ENCODE data around the gene SLC2A8. TPM values are rescaled to one million over a fixed set of nuclear protein-coding genes. Genes with fewer than 3 reads are reported as not detected.

Gene SLC2A8
- total RNA-seq, 5 donors from 2014 or later (not counting 1 experiment from before 2014, with no cell fraction given), result 1.4 to 6.2 (median 2.6) TPM

DNA sequence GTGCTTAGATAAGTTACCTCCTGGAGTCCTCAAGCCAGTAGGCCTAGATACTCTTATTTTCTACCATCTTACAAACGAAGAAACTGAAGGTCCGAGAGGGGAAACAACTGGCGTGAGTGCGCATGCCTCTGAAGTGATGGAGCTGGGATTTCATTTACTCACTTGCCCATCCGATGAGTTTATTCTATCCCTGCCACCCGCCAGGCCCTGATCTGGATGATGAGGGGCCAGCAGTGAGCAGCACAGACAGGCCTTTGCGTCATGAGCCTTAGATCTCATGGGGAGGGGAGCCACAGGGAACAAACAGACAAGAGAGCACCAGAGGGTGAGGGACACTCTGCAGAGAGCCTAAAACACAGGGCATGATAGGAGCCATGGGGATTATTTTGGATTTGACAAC lies 34.1 kb upstream of the SLC2A8 start:
- Mint-ChIP-seq H3K27me3 (peaks cover 12 to 41% of the 10 kb centered on the region in 2 donors), H3K4me3 (no peak overlapping the region), H3K4me1 (peaks cover 0 to 7% (median 0%) of the 10 kb centered on the region in 3 donors), H3K27ac (no peak overlapping the region), H3K9me3 (no peaks in the 10 kb centered on the region), H3K36me3 (peaks cover 3% of the 10 kb centered on the region)
- DNase-seq, result no peak
- ChIA-PET POLR2A (no interaction called here), CTCF (no interaction called here)
- WGBS (ENCODE audit: insufficient coverage), result 94% methylated on average over 6 of the region's 7 CpGs
- Histone ChIP-seq H3K27me3 (replicated peaks in 1 of 2; ENCODE audit: control insufficient read depth in 2 of 2, extremely low read depth in 1 of 2, insufficient read depth in 2 of 2, low read length in 1 of 2) (peaks cover 0 to 9% of the 10 kb centered on the region in 2 experiments), H3K4me1 (ENCODE audit: control insufficient read depth in 1 of 2, extremely low read depth in 1 of 2, insufficient read depth in 2 of 2, low read length in 2 of 2) (peaks cover 0 to 8% of the 10 kb centered on the region in 2 experiments), H3K36me3 (ENCODE audit: control insufficient read depth in 2 of 2, extremely low read depth in 1 of 2, insufficient read depth in 1 of 2, low read length in 1 of 2) (no peaks in the 10 kb centered on the region), H3K27ac (ENCODE audit: low read length) (no peak overlapping the region), H3K9me3 (no peaks in the 10 kb centered on the region), H3K4me3 (ENCODE audit: control insufficient read depth in 1 of 2, extremely low read depth in 1 of 2, low read length in 1 of 2) (no peak overlapping the region)
- no peak for ATAC-seq (replicated peaks in 1 of 4)

DNA sequence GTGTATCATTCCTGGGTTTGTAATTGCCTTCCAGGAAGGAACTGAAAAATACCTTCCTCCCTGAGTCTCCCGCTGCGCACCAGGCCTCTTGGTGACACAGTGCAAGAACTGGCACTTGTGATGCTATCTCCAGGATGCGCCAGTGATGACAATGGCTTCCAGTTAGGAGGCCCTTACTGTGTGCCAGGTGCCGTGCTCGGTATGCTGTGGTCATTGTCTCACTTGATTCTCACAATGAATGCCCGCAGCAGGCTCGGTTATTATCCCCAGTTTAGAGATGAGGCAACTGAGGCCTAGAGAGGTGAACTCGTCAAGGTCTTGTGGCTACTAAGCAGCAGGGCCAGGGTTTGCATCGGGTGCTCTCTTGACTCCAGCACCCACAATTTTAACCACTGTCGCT lies 31.5 kb upstream of the SLC2A8 start:
- WGBS (ENCODE audit: insufficient coverage), result 92% methylated on average over 6 of the region's 10 CpGs
- Histone ChIP-seq H3K36me3 (ENCODE audit: control insufficient read depth in 2 of 2, extremely low read depth in 1 of 2, insufficient read depth in 1 of 2, low read length in 1 of 2) (no peaks in the 10 kb centered on the region), H3K9me3 (no peaks in the 10 kb centered on the region), H3K4me3 (ENCODE audit: control insufficient read depth in 1 of 2, extremely low read depth in 1 of 2, low read length in 1 of 2) (no peak overlapping the region), H3K27me3 (replicated peaks in 1 of 2; ENCODE audit: control insufficient read depth in 2 of 2, extremely low read depth in 1 of 2, insufficient read depth in 2 of 2, low read length in 1 of 2) (peaks cover 0 to 34% of the 10 kb centered on the region in 2 experiments), H3K27ac (ENCODE audit: low read length) (no peak overlapping the region), H3K4me1 (ENCODE audit: control insufficient read depth in 1 of 2, extremely low read depth in 1 of 2, insufficient read depth in 2 of 2, low read length in 2 of 2) (peaks cover 0 to 8% of the 10 kb centered on the region in 2 experiments)
- Mint-ChIP-seq H3K27ac (no peak overlapping the region), H3K36me3 (peaks cover 3% of the 10 kb centered on the region), H3K4me3 (no peak overlapping the region), H3K27me3 (peaks cover 32 to 53% of the 10 kb centered on the region in 2 donors), H3K9me3 (no peaks in the 10 kb centered on the region), H3K4me1 (peaks cover 0 to 7% (median 0%) of the 10 kb centered on the region in 3 donors)
- no peak for DNase-seq
- ATAC-seq (replicated peaks in 1 of 4), result no peak
- POLR2A ChIA-PET, result no interaction called here
- CTCF ChIA-PET, result interaction anchor here in 1 of 2 donors (0.8 to 1.1 kb wide), 2 partner anchors 9 to 13 kb away, joined by 3 read pairs; no protein-coding TSS in a partner anchor

DNA sequence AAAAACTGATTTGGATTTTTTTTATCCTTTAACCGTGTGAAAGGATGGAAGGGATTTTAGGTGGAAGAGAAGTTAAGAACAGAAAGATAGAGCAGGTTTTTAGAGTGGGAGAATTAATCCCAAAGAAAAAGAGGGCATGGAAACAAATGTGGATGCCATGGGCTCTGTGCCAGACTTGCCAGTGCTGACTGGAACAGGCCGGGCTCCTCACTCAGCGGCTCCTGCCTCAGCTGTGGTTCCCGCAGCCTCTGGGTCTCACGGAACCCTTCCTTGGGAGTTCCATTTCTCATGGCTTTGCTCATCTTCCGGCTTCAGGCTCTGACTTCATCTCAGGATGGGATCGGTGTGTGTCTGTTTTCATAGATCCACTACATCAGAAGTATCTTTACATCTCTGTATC lies 30.4 kb upstream of the SLC2A8 start:
- ATAC-seq (replicated peaks in 1 of 4), result no peak
- H3K4me1 Mint-ChIP-seq, result peaks cover 0 to 2% (median 0%) of the 10 kb centered on the region in 3 donors
- no peak overlapping the region for H3K4me3 Mint-ChIP-seq
- 93% methylated on average over 5 of the region's 7 CpGs for WGBS (ENCODE audit: insufficient coverage)
- H3K27ac Mint-ChIP-seq, result no peak overlapping the region
- H3K27ac ChIP-seq (ENCODE audit: low read length), result no peak overlapping the region
- CTCF ChIA-PET, result no interaction called here
- peaks cover 0 to under 1% of the 10 kb centered on the region in 2 experiments for H3K4me1 ChIP-seq (ENCODE audit: control insufficient read depth in 1 of 2, extremely low read depth in 1 of 2, insufficient read depth in 2 of 2, low read length in 2 of 2)
- peaks cover 0 to 41% of the 10 kb centered on the region in 2 experiments for H3K27me3 ChIP-seq (replicated peaks in 1 of 2; ENCODE audit: control insufficient read depth in 2 of 2, extremely low read depth in 1 of 2, insufficient read depth in 2 of 2, low read length in 1 of 2)
- H3K36me3 ChIP-seq (ENCODE audit: control insufficient read depth in 2 of 2, extremely low read depth in 1 of 2, insufficient read depth in 1 of 2, low read length in 1 of 2), result no peaks in the 10 kb centered on the region
- no peak overlapping the region for H3K4me3 ChIP-seq (ENCODE audit: control insufficient read depth in 1 of 2, extremely low read depth in 1 of 2, low read length in 1 of 2)
- H3K27me3 Mint-ChIP-seq, result peaks cover 42 to 59% of the 10 kb centered on the region in 2 donors
- DNase-seq, result no peak
- no peaks in the 10 kb centered on the region for H3K9me3 ChIP-seq
- H3K36me3 Mint-ChIP-seq, result peaks cover 3% of the 10 kb centered on the region
- no peaks in the 10 kb centered on the region for H3K9me3 Mint-ChIP-seq
- POLR2A ChIA-PET, result no interaction called here

- Histone ChIP-seq H3K4me3 (ENCODE audit: control insufficient read depth in 1 of 2, extremely low read depth in 1 of 2, low read length in 1 of 2) (no peak overlapping the region), H3K9me3 (no peaks in the 10 kb centered on the region), H3K4me1 (ENCODE audit: control insufficient read depth in 1 of 2, extremely low read depth in 1 of 2, insufficient read depth in 2 of 2, low read length in 2 of 2) (no peaks in the 10 kb centered on the region), H3K36me3 (ENCODE audit: control insufficient read depth in 2 of 2, extremely low read depth in 1 of 2, insufficient read depth in 1 of 2, low read length in 1 of 2) (no peaks in the 10 kb centered on the region), H3K27me3 (replicated peaks in 1 of 2; ENCODE audit: control insufficient read depth in 2 of 2, extremely low read depth in 1 of 2, insufficient read depth in 2 of 2, low read length in 1 of 2) (peaks cover 0 to 45% of the 10 kb centered on the region in 2 experiments), H3K27ac (ENCODE audit: low read length) (no peak overlapping the region)
- DNase-seq, result no peak
- Mint-ChIP-seq H3K4me3 (no peak overlapping the region), H3K27me3 (peaks cover 52 to 67% of the 10 kb centered on the region in 2 donors), H3K27ac (no peak overlapping the region), H3K36me3 (peaks cover 2% of the 10 kb centered on the region), H3K9me3 (no peaks in the 10 kb centered on the region), H3K4me1 (no peaks in the 10 kb centered on the region)
- 75% methylated on average over 3 of the region's 6 CpGs for WGBS (ENCODE audit: insufficient coverage)
- ChIA-PET CTCF (no interaction called here), POLR2A (no interaction called here)
- no peak for ATAC-seq (replicated peaks in 1 of 4)
These were observed 28.0 kb upstream of the SLC2A8 start for GRCh38 chr9:127368852-127369402.

DNA sequence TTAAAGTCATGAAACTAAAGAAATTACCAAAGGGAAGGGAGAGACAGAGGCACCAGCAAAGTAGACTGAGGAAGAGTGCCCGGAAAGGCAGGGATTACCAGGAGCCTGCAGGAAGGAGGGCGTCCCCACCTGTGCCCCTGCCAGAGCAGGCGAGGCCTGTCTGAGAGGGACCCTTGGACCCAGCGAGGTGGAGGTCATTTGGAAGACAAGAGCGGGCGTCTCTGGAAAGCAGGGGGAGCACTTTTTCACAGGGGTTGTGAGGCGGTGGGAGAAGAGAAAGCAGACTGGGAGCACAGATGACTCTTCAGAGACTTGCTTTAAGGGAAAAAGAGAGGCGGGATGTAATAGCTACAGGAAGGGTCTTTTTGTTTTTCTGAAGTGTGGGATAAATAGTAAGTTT lies 27.5 kb upstream of the SLC2A8 start:
- H3K4me3 Mint-ChIP-seq, result no peak overlapping the region
- 85% methylated on average over 7 of the region's 8 CpGs for WGBS (ENCODE audit: insufficient coverage)
- Histone ChIP-seq H3K9me3 (no peaks in the 10 kb centered on the region), H3K36me3 (ENCODE audit: control insufficient read depth in 2 of 2, extremely low read depth in 1 of 2, insufficient read depth in 1 of 2, low read length in 1 of 2) (no peaks in the 10 kb centered on the region), H3K27ac (ENCODE audit: low read length) (no peak overlapping the region), H3K4me1 (ENCODE audit: control insufficient read depth in 1 of 2, extremely low read depth in 1 of 2, insufficient read depth in 2 of 2, low read length in 2 of 2) (no peaks in the 10 kb centered on the region), H3K27me3 (replicated peaks in 1 of 2; ENCODE audit: control insufficient read depth in 2 of 2, extremely low read depth in 1 of 2, insufficient read depth in 2 of 2, low read length in 1 of 2) (peaks cover 0 to 48% of the 10 kb centered on the region in 2 experiments), H3K4me3 (ENCODE audit: control insufficient read depth in 1 of 2, extremely low read depth in 1 of 2, low read length in 1 of 2) (no peak overlapping the region)
- no peak overlapping the region for H3K27ac Mint-ChIP-seq
- H3K36me3 Mint-ChIP-seq, result no peaks in the 10 kb centered on the region
- ATAC-seq (replicated peaks in 1 of 4), result no peak
- no peaks in the 10 kb centered on the region for H3K9me3 Mint-ChIP-seq
- no peaks in the 10 kb centered on the region for H3K4me1 Mint-ChIP-seq
- CTCF ChIA-PET, result no interaction called here
- POLR2A ChIA-PET, result no interaction called here
- DNase-seq, result no peak
- peaks cover 55 to 65% of the 10 kb centered on the region in 2 donors for H3K27me3 Mint-ChIP-seq

DNA sequence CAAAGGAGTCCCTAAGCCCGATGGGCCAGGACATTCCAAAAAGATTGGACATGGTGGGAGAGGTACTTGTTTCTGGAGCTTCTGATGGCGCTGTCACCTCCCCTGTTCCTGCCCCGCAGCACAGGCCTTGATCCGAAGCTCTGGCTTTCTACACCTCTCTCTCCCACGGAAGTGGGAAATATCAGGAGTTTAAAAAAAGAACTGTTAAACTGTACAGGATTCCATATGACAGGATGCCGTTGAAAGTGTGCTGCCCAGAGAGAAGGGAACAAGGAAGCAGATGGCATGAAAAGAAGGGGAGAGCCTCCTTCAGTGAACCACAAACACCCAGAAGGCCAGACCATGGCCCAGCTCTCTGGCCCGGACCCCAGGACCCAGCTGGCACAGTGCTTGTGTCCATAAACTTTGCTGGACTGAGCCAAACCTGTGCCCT lies 26.8 kb upstream of the SLC2A8 start:
- DNase-seq (no peak), ATAC-seq (replicated peaks in 1 of 4) (no peak)
- Histone ChIP-seq H3K4me1 (ENCODE audit: control insufficient read depth in 1 of 2, extremely low read depth in 1 of 2, insufficient read depth in 2 of 2, low read length in 2 of 2) (no peaks in the 10 kb centered on the region), H3K4me3 (ENCODE audit: control insufficient read depth in 1 of 2, extremely low read depth in 1 of 2, low read length in 1 of 2) (no peak overlapping the region), H3K27me3 (replicated peaks in 1 of 2; ENCODE audit: control insufficient read depth in 2 of 2, extremely low read depth in 1 of 2, insufficient read depth in 2 of 2, low read length in 1 of 2) (peaks cover 0 to 50% of the 10 kb centered on the region in 2 experiments), H3K9me3 (no peaks in the 10 kb centered on the region), H3K27ac (ENCODE audit: low read length) (no peak overlapping the region), H3K36me3 (ENCODE audit: control insufficient read depth in 2 of 2, extremely low read depth in 1 of 2, insufficient read depth in 1 of 2, low read length in 1 of 2) (no peaks in the 10 kb centered on the region)
- Mint-ChIP-seq H3K36me3 (no peaks in the 10 kb centered on the region), H3K27ac (no peak overlapping the region), H3K9me3 (no peaks in the 10 kb centered on the region), H3K4me1 (no peaks in the 10 kb centered on the region), H3K27me3 (peaks cover 60 to 68% of the 10 kb centered on the region in 2 donors), H3K4me3 (no peak overlapping the region)
- ChIA-PET CTCF (no interaction called here), POLR2A (no interaction called here)
- 10% methylated on average over 2 of the region's 7 CpGs for whole genome bisulfite sequencing (ENCODE audit: insufficient coverage)
